Erythroblast (primary cell): ENCODE measurements around the gene SLFN13.

Experiments
- GATA1 ChIP-seq: IDR thresholded peaks from 2 replicates; pipeline ENCODE4 v1.6.1; 2011; ENCODE audit warnings: low read depth, mild to moderate bottlenecking, control low read depth, low read length, moderate library complexity
- POLR2A ChIP-seq: IDR thresholded peaks from 2 replicates; pipeline ENCODE4 v1.6.1; 2011; ENCODE audit warnings: mild to moderate bottlenecking, low read length

DNA sequence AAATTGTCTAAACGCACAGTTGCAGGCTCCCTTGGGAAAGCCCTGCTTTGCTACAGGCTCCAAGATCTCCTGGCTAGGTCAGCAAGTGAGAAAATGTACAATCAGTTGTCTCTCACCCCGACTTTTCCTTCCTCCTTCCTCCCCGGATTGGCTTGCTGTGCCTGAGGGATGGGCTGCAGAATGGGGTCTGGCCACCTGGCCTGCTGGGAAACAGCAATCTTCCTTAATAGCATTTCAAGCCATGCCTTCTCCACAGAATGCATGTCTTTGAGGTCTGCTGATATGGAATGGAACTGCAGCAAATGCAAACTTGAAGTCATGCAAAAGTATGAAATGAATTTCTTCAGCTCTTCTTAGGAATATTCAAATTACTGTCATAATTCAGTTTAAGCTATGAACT lies 42.9 kb upstream of the SLFN13 start:
- TF ChIP-seq POLR2A (no peak), GATA1 (no peak)
